ENCODE data around the gene ZNF19.

- TF ChIP-seq CTCF (IDR thresholded peaks at IDR 0.05) (no peak), POLR2A (IDR thresholded peaks at IDR 0.05) (no peak)
These were observed 3.7 kb upstream of the ZNF19 start for GRCh38 chr16:71492786-71493185.

Data from testis (tissue), 2 donors.